GM11168 (cell line): ENCODE results near the gene CACNB3.

Source experiments
- in situ Hi-C: fragments of 300-500 bp; cut with MboI; formaldehyde crosslinking; loops from one replicate; pipeline ENCODE4 v1.12.0; 2022; ENCODE audit warnings: low sequenced_read_pairs; ENCODE audit not compliant: unreplicated experiment

CACNB3 gene

GRCh38 chr12:48817873-48818830, at the start of gene CACNB3:
CACNB3 (plus strand) TSS chr12:48818496; CDS start chr12:48818930, 434 bp downstream.
- in situ Hi-C loops, result no loop called here

GRCh38 chr12:48768736-48769135, 49.6 kb upstream of the CACNB3 start:
- in situ Hi-C loops, result no loop called here

DNA sequence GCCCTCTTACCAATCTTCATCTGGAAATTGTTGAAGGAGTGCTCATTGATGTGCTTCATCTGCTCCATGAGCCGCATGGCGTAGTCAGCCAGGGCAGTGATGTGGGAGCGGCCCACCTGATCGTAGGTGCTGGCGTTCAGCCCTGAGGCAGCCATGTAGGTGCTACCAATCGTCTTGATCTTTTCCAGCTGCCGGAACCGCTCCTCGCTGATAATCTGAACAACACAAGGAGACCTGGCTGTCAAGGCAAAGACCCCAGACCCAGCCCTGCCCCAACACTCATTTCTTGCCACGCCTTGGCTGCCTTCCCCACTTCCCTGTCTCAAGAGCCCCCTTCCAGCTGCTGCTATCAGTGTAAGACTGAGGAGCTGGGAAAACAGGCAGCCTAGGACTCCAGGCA, 47.5 kb upstream of the CACNB3 start:
- in situ Hi-C loops, result no loop called here

DNA sequence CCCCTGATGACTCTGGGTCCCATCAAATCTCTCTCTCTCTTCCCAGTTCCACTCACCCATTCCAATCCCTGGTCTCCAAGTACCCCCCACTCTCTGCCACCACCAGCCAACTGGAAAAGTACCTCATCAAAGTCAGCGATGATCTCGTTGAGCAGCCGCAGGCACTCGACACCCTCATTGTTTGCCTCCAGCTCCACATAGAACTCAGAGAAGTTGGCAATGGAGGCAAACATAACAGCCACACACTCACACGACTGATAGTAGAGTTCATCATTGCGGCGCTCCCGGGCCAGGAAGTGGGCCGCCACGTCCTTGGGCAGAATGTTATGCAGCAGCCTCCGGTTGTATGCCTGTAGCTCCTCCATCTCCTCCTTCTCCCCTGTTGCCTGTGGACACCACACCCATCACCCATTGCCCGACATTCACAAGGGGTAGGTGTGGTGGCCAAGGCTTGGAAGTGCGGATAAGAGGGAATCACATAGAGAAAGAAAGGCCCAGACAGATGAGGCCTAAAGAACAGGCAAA, 46.6 kb upstream of the CACNB3 start:
- in situ Hi-C loops, result no loop called here

- in situ Hi-C loops, result no loop called here
Observed at GRCh38 chr12:48773686-48774085, 44.6 kb upstream of the CACNB3 start.

GRCh38 chr12:48774516-48774915, 43.8 kb upstream of the CACNB3 start:
- in situ Hi-C loops, result no loop called here

GRCh38 chr12:48775299-48775698, 43.0 kb upstream of the CACNB3 start:
- in situ Hi-C loops, result no loop called here

- in situ Hi-C loops, result no loop called here
Observed at GRCh38 chr12:48775991-48776649, 42.2 kb upstream of the CACNB3 start.

DNA sequence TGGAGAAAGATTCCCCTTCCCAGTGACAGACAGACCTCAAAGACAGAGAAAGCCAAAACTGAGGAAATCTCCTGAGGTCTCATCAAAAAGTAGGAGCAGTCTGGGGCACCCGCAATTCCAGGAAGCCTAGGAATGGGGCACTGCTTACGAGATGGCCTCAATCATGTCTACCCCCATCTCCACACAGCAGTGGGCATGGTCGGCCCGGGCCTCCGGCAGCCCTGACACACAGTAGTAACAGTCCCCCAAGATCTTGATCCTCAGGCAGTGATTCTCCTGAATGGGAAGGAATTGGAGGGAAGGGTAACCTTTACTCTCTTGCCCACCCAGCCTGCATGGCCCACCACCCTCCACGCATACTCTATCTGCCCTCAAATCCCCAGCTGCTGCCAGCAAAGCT, 41.3 kb upstream of the CACNB3 start:
- in situ Hi-C loops, result no loop called here

DNA sequence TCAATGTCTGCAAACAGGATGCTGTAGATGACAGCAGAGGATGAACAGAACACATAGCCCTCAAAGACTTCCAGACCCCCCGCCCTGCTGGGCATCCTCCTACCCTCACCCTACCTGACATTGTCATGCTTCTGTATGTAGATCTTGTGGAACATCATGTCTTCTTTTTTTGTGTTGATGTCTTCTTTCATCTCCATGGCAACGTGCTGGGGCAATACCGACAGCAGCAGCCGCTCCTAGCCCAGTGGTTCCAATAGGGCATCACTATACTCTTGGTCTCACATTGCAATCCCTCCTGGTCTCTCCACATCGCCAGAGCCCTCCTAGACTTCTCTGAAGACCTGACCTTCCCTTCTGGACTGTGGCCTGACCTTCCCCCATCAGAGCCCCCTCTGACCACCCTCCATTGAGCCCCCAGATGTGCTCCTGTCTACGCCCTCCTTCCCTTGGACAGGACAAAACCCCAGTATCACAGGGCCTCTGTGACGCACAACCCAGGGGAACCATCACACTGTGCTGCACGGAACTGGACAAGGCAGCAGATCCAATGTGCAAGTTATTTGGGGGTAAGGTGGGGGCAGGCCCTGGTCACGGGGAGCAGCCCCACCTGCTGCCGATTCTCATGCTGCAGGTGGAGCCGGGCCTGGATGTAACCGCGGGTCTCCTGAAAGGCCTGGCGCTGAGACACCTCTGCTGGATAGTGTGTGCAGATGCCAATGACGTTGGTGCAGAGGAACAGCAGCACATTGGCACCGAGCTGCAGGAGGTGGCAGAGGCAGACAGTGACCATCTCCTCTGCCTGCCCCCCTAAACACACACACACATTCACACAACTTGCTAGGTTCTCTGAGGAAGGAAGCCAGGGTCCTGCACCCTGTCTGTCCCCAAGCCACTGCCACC, 40.5 kb upstream of the CACNB3 start:
- in situ Hi-C loops, result no loop called here

- in situ Hi-C loops, result no loop called here
Observed at GRCh38 chr12:48779869-48780268, 38.4 kb upstream of the CACNB3 start.

GRCh38 chr12:48780381-48781025, 37.8 kb upstream of the CACNB3 start:
- in situ Hi-C loops, result no loop called here

DNA sequence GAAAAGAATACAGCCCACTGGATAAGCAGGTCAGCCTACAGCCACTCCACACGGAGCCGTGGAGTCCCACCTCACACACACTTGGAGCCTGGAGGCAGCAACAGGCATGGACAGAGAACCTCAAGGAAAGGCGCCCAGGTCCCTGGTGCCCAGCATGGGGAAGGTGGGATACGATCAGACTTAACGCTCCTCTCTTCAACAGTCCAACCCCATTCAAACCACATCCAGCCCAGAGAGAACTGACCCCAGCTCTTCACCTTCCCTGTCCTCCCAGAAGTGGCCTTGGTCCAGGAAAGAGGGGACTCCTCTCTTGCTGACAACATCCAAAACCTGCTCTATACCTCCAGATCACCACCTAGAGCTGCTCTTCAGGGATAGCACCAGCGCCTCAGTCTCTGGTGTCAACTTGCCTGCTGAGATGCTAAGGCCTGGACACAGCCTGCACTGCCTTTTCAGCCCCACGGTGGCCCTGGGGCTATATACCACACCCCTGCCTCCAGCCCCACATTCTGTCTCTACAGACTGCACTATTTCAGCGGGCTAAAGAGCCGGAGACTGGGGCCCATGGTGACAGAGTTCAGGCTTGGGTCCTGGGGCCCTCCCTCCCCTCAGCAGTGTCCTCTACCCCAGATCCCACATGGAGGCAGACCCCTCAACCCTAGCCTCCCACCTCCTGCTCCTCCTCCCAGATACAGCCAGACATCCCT, 36.4 kb upstream of the CACNB3 start:
- in situ Hi-C loops, result no loop called here

DNA sequence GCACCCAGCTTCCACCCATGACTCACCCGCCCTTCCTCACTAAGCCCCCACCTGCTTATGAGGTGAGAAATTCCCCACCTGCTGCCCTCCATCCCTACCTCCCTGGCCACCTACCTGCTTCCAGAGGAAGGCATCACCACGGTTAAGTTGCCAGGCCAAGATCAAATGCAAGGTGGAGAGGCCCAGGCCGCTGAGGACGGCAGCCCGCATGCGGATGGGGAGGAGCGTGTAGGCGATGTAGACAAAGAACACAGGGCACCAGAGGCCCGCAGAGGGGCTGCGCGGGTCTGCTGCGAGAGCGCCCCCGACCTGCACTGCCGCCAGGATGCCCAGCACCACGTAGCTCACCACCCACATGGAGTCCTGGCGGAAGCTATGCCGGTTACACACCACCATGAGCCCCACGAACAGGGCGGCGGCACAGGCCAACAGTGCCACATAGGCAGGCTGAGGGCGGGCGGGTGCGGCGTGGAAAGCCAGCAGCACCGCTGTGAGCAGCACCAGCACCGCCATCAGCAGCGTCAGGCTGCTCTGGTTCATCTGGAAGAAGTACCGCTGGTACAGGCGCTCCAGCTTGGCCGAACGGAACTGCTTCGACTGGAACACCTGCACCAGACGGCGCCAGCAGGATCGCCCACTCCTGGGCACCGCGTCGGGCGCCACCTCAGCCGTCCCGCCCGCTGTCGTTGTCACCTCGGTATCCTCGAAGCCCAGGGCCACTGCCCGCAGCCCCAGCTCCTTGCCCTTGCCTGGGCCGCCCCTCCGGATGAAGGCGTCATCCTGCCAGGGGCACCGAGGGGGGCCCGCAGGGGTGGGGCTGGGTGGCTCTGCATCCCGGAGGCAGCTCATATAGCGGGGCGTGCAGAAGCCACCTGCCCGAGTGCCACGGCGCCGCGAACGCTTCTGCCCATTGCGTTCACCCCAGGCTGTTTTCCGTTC, 35.6 kb upstream of the CACNB3 start:
- in situ Hi-C loops, result no loop called here

- in situ Hi-C loops, result no loop called here
Observed at GRCh38 chr12:48783432-48783831, 34.9 kb upstream of the CACNB3 start.

GRCh38 chr12:48786591-48787544, 31.4 kb upstream of the CACNB3 start:
- in situ Hi-C loops, result no loop called here
